Activated CD4-positive, alpha-beta T cell treated with anti-CD3 and anti-CD28 coated beads for 4 hours (primary cell): ENCODE results near the gene GUCY2C.

Experiments used
- DNase-seq, 2 donors: peaks; one replicate each; pipeline ENCODE4 v3.0.0-alpha.2; 2020

GUCY2C gene

GRCh38 chr12:14619741-14620501, 76.5 kb downstream of the GUCY2C start:
- no peak for DNase-seq

DNA sequence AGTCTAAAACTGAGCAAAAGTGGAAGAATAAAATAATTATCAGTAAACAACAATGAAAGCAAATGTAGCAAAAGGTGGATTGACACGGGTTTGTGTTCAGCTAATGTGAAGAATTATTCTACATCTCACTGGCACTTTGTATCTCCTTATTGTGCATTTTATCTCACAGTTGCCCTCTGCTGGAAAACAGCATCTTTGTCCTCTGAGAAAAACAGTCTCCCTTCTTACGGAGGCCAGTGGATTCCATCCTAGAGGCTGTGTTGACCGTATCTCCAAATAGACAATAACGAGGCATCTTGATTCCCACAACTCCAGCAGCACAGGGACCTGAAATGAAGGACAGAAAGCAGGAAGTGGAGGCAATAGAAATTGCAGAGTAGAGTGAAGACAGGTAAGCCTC, 77.4 kb downstream of the GUCY2C start:
- no peak for DNase-seq

DNA sequence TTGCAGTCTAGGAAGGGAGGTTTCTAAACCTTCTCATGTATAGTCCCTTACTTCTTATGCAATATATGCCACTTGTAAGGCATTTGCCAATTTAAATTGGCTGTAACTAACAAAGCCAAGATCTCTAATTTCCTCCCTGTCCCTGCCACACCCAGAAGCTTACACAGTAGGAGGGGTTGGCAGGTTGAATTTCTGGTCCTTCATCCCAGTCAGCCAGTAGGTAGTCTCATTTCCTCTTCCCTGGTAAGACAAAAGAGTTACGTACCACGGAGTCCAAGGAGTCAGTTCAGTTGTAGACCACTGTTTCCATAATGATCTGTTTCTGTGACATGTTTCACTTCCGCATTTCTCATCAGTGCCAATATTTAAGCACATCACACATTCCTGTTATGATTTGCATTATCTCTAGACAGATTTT, 81.7 kb downstream of the GUCY2C start:
- DNase-seq = no peak

DNA sequence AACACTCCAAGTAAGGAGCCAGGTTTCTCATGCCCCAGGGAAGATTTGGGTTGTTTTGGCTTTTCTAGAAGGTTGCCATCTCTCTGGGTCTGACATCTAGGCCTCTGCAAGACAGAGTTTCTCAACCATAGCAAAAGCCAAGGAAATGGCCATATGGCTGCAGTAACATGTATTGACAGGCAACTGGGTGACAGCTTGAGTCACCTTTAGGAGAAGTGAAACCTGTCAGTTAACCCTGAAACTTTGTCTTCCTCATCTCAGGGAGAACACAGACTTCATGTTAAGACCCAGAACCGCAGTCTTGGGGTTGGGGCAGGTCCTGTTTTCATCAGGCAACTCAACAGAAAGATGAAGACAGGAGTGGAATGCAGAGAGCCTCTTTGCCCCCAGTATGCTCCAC, 82.7 kb downstream of the GUCY2C start:
- no peak for DNase-seq

- no peak for DNase-seq
Measured at GRCh38 chr12:14612898-14613445, 83.4 kb downstream of the GUCY2C start.

DNA sequence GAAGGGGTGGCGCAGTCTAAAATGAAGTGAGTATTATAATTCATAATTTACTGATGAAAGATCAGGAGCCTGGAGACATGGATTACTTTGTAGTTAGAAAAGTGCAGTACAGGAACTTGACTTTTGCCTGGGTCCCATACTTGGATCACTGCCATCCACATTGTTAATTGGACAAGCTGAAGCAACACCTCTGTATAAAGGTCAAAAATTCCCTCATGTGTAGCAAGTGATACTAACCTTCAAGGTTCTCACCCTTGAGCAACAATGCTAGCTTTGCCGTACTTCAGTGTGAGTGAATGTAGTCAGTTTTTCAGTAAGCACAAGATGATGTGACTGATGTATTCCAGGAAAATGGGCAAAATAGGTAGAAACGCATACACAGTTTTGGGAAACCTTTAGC, 84.1 kb downstream of the GUCY2C start:
- no peak for DNase-seq

DNA sequence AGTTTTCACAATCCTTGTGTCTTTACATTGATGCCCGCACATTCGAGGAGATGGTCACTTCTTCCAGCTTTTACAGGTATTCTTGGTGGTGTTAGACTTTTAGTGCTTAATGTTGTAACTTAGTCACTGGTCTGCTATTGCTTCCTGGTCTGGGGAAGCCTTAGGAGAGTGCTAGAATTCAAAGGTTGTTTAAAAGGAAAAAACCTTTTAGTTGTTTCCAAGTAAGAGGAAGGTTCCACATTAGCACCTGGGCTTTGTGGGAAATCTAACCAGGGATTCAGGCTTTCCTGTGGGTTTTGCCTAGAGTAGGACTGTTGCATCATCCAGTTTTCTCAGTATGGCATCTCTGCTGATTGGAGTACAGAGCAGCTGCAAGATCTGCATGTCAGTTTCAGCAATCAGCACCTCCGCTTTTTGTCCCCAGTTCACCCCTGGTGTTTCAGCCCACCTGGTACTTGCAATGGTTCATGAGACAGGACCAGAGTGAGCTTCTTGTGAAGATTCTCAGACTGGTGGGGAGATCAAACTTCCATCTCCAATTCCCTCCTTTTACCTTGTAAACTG, 84.7 kb downstream of the GUCY2C start:
- DNase-seq = no peak

- no peak for DNase-seq
Measured at GRCh38 chr12:14607568-14607967, 88.8 kb downstream of the GUCY2C start.

DNA sequence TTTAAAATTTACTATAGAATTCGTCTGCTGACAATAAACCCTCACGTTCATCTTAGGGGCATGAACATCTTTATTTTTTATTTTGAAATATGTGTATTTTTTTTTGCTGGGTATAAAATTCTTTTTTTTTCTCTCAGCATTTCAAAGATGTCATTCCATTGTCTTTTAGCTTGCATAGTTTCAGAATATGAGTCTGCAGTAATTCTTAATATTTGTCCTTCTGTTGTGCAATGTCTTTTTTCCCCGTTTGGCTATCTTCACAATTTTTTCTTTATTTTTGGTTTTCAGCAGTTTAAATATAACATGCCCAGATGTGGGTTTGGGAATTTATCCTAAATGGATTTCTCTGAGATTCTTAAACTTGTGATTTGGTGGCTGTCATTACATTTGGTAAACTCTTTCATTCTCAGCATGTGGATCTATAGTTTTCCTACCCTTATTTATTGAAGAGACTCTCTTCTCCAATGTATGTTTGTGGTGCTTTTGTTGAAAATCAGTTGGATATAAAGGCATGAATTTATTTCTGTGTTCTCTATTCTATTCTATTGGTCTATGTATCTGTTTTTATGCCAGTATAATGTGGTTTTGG, 90.9 kb downstream of the GUCY2C start:
- DNase-seq = no peak

DNA sequence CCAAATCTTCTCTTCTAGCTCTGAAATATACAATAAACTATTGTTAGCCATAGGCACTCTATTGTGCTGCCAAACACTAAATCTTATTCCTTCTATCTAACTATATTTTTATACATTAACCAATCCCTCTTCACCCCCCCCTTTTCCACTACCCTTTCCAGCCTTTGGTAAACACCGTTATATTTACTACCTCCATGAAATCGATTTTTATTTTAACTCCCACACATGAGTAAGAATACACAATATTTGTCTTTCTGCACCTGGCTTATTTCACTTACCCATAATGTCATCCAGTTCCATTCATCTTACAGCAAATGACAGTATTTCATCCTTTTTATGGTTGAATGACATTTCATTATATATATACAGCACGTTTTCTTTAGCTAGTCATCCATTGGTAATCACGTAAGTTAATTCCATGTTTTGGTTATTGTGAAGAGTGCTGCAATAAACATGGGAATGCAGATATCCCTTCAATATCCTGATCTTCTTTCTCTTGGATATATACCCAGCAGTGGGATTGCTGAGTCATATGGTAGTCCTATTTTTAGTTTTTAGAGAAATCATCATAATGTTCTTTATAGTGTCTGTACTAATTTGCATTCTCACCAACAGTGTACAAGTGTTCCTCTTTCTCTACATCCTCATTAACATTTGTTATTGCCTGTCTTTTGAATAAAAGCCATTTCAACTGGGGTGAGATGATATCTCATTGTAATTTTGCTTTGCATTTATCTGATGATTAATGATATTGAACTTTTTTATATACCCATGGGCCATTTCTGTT, 94.5 kb downstream of the GUCY2C start:
- no peak for DNase-seq

DNA sequence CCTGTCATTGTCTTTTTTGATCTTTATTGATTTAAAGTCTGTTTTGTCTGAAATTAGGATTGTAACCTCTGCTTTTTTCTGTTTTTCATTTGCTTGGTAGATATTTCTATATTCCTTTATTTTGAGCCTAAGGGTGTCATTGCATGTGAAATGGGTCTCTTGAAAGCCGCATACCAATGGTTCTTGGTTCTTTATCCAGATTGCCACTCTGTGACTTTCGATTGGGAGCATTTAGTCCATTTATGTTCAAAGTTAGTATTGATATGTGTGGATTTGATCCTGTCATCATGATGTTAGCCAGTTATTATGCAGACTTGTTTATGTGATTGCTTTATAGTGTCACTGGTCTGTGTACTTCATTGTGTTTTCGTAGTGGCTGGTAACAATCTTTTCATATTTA, 98.9 kb downstream of the GUCY2C start:
- no peak for DNase-seq

DNA sequence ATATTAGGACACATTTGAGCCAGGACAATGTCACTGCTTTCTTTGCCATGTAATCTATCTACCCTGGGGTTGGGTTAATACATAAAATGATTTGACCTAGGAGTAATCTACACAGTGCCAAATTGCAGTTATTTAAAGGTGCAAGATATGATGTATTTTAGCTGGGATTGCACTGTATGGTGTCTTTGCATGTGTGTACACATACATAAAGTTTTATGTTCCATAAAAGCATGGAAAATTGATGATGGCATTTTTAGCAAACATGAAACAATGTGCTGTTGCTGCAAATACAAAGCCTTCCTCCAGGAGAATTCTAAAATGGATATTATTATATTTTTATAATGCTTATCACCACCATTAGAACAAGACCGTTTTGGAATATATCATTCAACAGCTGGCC, 104.7 kb downstream of the GUCY2C start:
- DNase-seq = no peak

DNA sequence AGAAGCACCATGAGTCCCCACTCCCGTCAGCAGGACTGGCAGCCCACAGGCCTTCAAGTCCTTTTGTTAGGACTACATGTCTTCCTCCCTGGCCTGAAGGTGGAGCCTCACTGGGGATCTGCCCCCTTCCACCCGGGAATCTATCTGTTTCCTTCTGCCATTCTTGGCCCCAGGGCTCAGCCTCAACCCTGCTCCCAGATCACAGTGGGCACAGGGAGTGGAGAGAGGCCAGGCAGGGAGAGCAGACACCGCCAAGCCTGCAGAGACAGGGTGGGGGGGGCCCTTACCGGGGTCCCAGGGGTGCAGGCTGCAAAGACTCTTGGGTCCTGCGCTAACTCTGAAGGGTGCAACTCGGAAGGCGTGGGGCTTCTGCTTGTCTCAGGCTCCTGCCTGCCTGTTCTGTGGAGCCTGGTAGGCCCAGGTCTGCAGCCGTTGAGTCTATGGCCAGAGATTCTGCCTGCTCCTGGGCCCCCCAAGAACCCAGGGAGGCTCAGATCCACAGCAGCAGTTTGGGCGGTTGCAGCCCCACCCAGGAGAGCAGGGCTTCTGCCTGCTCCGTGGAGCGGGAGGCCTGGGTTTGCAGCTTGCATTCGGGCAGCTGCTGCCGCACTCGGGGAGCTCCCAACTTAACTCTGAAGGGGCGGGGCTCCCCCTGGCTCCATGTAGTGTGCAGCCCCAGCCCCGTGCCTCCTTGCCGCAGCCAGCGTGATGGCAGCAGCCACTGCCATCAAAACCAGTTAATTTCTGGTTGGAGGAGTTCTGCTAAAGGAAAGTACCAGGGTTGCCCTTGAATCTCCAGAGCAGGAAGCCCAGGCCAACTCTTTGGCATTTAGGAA, 107.0 kb downstream of the GUCY2C start:
- DNase-seq = no peak

GRCh38 chr12:14588571-14588970, 107.8 kb downstream of the GUCY2C start:
- no peak for DNase-seq

DNA sequence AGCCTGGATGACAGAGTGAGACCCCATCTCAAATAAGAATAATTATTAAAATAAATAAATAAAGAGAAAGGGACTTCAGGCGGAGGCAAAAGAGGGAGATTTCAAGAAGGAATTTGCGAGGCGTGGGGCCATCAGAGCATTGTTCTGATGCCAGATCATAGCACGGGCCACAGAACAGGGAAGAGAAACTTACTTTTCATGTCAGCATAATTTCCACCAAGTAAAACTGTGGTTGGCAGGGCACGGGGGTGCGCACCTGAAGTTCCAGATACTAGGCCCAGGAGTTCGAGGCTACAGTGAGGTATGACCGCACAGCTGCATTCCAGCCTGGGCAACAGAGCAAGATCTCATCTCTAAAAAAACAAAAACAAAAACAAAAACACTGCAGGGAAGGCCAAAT, 117.8 kb downstream of the GUCY2C start:
- no peak for DNase-seq

DNA sequence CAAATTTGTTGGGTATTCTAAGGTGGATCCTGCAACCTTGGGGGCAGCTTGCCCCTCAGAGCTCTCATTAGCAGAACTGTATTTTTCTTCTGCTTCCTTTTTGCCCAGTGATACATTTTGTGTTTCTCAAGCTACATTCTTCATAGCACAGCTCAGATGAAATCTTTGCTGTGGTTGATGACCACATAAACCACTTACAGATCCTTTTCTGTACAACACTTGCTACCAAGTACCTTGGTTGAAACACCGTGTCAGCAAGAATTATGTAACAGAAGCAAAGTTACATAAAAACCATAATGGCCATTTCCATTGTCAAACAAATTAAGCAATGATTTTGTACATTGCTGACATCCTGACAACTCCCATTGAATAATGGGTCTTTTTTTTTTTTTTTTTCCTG, 119.1 kb downstream of the GUCY2C start:
- no peak for DNase-seq

- no peak for DNase-seq
Measured at GRCh38 chr12:14576896-14577295, 119.5 kb downstream of the GUCY2C start.

- DNase-seq = no peak
Measured at GRCh38 chr12:14575585-14575984, 120.8 kb downstream of the GUCY2C start.

GRCh38 chr12:14573118-14573517, 123.3 kb downstream of the GUCY2C start:
- DNase-seq = no peak

DNA sequence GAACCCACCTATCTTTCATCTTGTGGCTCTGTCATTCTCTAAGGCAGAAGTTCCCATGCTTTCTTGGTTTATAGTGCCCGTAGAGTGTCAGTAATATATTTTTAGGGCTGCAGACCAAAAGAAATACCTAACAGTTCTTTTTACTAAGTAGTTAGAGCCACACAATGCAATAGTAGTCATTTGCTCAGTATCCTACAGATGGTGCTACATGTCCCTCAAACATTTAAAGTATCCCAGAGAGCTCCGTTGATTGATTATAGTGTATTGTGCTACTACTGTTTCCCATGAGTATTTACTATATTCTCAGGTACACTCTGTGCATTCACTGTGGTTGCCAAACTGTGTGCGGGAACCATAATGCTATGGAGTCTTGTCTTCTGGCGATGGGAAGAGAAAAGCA, 124.0 kb downstream of the GUCY2C start:
- no peak for DNase-seq

DNA sequence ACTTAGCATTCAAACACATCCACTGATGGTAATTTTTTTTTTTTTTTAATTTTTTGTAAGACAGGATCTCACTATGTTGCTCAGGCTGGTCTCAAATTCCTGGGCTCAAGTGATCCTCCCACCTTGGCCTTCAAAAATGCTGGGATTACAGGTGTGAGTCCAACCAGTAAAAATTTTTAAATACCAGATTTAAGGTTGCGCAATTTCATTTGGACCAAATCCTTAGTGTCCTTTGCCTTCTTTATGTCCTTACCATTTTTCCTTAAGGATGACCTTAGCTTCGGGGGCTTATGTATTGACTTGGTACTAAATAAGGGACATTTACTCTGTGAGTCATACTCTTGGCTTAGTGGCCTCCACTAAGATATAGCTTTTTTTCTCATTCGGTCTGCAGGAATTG, 124.6 kb downstream of the GUCY2C start:
- no peak for DNase-seq

DNA sequence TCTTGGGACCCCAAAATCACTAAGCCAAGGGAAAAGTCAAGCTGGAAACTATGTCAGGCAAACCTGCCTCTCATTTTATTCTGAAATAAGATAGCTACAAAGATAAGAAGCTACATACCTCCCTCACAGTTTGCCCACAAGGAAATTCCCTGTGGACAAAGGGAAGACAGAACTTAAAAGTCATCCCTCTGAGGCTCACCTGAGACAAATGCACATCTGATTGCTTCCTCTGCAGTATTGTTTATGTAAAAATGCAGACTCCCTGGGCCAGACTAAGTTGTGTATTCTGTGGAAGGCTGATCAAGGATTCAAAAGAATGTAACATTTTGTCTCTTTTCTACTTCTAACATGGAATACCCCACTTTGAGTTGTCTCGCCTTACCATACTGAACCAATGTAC, 126.2 kb downstream of the GUCY2C start:
- no peak for DNase-seq
